HG02870 (cell line): ENCODE measurements around the gene ZNF132.
"Not testable (repeated sequence)": the region's sequence is repeated elsewhere in the genome, so short reads cannot be mapped to it uniquely, and the experiment has no call there.

ENCODE experiments used
- ATAC-seq: cut with Tn5 transposase; IDR thresholded peaks from one replicate; pipeline ENCODE4 v1.9.1; 2021; ENCODE audit warnings: mild to moderate bottlenecking, moderate library complexity; ENCODE audit not compliant: unreplicated experiment

Gene ZNF132

DNA sequence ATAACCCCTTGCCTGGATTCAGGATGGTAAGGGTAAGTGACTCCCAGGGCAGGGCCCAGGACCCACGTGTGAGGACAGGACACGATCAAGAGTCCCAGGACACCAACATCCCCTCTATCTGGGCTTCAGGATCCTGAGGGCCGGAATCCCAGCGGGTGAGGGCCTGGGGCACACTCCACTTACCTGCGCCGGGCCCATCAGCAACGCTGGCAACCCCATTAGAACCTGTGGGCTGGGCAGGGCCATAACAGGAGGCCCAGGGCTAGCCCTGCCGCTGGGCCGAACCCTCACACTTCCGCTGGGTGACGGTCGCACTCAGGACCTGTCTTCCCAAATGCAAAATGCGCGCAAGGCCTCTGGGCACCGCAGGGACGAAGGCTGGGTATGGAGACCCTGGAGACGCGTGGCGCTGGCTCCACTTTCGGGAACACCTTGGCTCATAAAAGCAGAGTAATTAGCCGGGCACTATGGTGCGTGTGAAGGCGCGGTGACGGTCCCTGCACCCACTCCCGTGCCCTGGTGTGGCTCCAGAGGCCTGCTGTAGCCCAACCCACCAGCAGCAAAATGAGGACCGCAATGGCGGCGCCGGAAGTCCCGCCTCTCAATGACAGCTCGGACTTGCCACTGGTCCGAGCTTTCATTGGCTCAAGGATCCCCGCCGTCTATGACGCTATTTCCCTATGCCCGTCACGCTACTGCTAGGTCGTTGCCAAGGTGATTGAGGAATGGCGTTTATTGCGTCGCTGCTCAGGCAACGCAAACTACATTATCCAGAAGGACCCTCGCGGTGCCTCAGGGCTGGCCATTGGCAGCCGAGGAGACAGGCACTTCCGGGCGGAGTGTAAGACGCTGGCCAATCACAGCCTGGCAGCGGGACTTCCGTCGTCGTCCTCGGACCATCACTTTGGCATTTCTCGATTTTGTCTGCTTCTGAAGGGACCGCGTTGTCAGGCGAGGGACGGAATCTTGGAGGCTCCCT lies at the start of gene ZNF132:
ZNF132 (minus strand) TSS at position 578 of the 979 bp plus-strand sequence; CDS start at position 246, 332 bp downstream.
- ATAC-seq, result peak; percentile 97

- not testable (repeated sequence) for ATAC-seq
Observed at GRCh38 chr19:58484349-58484748, 44.4 kb upstream of the ZNF132 start.

GRCh38 chr19:58483776-58484175 lies 43.8 kb upstream of the ZNF132 start:
- no peak for ATAC-seq

GRCh38 chr19:58482372-58482771 lies 42.4 kb upstream of the ZNF132 start:
- ATAC-seq, result no peak

GRCh38 chr19:58480831-58481230 lies 40.9 kb upstream of the ZNF132 start:
- no peak for ATAC-seq

DNA sequence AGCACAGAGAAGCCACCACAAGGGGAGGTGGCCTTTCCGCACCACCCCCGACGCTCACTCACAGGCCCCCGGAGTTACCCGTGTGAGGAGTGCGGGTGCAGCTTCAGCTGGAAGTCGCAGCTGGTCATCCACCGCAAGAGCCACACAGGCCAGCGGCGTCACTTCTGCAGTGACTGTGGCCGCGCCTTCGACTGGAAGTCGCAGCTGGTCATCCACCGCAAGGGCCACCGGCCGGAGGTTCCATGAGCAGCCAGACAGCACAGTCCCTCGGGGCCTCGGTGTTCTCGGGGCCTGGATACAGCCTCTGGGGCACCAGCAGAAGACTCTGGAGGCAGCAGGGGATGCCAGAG lies 40.5 kb upstream of the ZNF132 start:
- ATAC-seq, result no peak

- no peak for ATAC-seq
Observed at GRCh38 chr19:58479736-58480480, 40.0 kb upstream of the ZNF132 start.

DNA sequence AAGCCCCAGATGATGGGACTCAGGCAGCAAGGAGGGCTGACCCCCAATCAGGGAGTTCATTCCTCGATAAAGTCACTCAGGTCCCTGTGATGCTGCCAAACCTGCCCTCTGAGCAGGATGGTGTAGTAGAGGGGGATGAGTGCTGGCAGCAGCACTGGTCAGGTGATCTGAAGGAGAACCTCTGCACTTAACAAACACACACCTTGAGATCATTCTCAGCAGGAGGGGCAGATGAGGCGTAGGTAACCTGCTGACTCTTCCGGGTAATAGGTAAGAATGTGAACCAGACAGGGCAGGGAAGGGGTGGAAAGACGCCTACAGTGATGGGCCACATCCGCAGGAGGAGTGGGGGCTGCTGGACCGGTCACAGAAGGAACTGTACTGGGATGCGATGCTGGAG lies 39.4 kb upstream of the ZNF132 start:
- no peak for ATAC-seq

GRCh38 chr19:58477871-58478270 lies 37.9 kb upstream of the ZNF132 start:
- no peak for ATAC-seq

GRCh38 chr19:58477130-58477529 lies 37.2 kb upstream of the ZNF132 start:
- ATAC-seq, result no peak

DNA sequence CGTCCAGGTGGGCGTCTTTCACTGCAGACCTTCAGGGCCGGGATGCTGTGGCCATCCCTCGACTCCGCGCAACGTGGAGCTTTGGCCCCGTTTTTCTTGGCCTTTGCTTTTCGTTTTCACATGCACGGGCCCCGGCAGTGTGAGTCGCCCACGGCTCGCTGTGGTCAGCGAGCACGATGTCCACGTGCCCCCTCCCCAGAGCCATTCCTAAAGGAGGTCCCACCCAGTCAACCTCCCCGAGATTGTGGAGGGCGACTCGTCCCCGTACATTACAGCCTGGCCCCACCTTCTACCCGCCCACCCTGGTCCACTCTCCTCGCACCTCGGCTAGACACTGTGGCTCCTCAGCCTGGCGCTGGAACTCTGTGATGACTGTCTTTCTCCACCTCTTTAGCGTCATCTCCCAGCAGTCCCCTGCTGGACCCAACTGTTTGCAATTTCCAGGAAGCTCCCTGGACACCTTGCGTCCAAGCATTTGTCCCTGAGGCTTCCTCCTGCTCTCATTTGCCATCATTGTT lies 36.6 kb upstream of the ZNF132 start:
- peak; percentile 1 for ATAC-seq

GRCh38 chr19:58475714-58476497 lies 36.0 kb upstream of the ZNF132 start, which contains the start of gene ZNF446:
Gene ZNF446 (plus strand): TSS chr19:58476352. CDS start chr19:58477219, 867 bp downstream.
- ATAC-seq, result peak; percentile 78

DNA sequence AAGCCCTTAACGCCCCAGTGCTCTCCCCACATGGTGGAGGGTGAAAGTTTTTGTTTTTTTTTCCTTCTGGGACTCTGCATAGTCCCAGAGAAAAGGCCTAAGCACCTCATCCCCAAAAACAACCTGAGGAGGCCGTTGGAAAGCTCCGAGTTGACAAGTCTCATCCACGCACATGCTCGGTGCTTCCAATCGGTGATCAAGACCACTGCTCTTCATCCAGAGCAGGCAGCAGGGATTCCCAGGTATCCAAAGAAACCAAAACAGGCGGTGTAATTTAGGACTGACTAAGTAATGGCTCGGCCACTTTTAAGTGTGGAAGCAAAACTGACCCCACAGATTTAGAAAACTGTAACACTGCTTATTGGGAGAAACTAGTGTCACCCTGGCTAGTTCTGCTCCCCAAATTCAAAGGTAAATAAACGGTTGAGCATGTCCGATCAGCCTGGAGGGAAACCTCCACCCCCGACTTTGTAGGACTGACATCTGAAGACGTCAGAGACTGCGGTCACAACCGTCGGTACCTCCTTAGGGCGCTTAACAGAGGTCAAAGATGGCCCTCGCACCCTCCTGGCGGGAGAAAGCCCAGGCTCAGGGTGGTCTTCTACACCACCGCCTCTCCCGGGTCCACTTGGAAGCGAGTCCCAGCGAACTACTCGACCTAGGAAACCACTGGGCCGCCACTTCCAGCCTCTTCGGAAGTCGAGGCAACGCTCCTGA lies 35.2 kb upstream of the ZNF132 start:
- peak; percentile 2 for ATAC-seq

DNA sequence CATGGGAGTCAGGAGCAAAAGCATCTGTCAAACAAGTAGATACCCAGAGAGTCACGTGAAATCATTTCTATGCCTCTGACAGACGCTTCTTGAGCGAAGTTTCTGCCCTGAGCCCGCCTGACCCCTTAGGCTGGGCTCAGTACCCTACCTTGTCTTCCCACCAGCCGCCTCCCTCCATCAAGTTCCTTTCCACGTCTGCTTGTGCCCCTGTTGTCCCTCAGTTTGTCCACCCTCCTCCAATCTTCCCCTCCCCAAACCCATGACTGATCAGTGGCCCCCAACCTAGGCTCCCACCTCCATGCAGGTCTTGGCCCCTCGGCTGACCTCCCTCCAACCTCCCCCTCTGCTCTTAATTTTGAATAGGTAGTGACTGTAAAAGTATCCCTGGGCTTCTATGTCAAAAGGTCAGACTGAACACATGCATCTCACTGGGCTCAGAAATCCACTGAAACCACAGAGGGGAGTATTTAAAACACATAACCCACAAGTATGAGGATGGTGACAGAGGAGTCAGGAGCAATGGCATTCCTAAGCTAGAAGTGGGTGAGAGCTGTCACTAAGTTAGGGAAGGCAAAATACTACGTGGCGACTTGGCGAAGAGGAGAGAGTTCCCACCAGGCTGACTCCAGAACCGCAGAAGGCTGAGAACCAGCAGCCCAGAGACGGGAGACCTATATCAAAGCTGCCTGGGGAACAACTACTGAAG lies 34.5 kb upstream of the ZNF132 start:
- no peak for ATAC-seq

DNA sequence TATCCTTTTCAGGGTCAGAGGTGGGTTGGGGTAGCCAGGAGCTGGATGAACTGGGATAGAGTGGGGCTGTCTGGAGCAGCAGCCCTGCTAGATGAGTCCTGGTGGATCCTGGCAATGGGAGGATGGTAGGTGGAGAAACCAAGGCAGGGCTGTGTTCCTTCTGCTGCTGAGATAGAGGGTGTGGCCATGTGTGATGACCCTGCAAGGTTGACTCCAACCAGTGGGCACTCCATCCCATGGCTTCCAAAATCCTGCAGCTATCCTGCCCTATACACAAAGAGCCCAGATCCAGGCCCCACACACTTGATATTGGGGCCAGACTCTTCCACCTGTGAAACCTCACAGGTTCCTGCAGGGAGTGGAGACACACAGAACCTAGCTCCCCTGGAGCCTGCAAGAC lies 33.8 kb upstream of the ZNF132 start:
- ATAC-seq, result no peak

GRCh38 chr19:58471736-58472135 lies 31.8 kb upstream of the ZNF132 start:
- ATAC-seq, result no peak

DNA sequence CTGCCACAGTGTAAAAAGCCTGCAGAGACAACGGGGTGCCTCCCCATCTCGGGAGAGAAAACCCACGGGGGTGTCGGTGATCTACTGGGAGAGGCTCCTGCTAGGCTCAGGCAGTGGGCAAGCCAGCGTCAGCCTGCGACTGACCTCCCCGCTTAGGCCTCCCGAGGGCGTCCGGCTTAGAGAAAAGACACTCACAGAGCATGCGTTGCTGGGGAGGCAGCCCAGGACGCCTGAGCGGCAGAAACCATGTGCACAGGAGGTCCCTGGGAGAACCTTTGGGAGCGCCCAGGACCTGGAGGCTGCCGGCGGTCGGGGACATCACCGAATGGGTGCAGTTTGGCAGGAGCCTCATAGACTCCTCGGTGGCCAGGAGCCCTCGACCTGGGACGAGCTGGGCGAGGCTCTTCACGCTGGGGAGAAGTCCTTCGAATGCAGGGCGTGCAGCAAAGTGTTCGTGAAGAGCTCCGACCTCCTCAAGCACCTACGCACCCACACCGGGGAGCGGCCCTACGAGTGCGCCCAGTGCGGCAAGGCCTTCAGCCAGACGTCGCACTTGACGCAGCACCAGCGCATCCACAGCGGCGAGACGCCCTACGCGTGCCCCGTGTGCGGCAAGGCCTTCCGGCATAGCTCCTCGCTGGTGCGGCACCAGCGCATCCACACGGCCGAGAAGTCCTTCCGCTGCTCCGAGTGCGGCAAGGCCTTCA lies 31.0 kb upstream of the ZNF132 start:
- not testable (repeated sequence) for ATAC-seq

GRCh38 chr19:58469241-58470013 lies 29.5 kb upstream of the ZNF132 start:
- no peak for ATAC-seq
